H9 (cell line): ENCODE data around the gene TMEM108. TPM values are rescaled to one million over a fixed set of nuclear protein-coding genes. Genes with fewer than 3 reads are reported as not detected.

Source experiments
- DNase-seq: peaks from one replicate; pipeline ENCODE4 v3.0.0-alpha.2; 2017
- H2AFZ ChIP-seq: one replicate; pipeline ENCODE4 v1.6.1; 2013; ENCODE audit warnings: mild to moderate bottlenecking, low read length, control low read depth, moderate library complexity
- H2AK5ac ChIP-seq: 2 replicates; pipeline ENCODE4 v1.6.1; 2013; ENCODE audit warnings: low read length, control low read depth, mixed read lengths; ENCODE audit not compliant: insufficient read length
- H2BK120ac ChIP-seq: one replicate; pipeline ENCODE4 v1.6.1; 2013; ENCODE audit warnings: low read depth, mild to moderate bottlenecking, low read length, control low read depth, inconsistent platforms; ENCODE audit not compliant: poor library complexity, severe bottlenecking
- H2BK12ac ChIP-seq: 2 replicates; pipeline ENCODE4 v1.6.1; 2013; ENCODE audit warnings: low read length, control low read depth, mixed read lengths, low read depth; ENCODE audit not compliant: insufficient read length
- H2BK15ac ChIP-seq: 2 replicates; pipeline ENCODE4 v1.6.1; 2013; ENCODE audit warnings: low read depth, low read length, control low read depth
- H2BK20ac ChIP-seq: one replicate; pipeline ENCODE4 v1.6.1; 2013; ENCODE audit warnings: low read depth, mild to moderate bottlenecking, low read length, control low read depth, inconsistent platforms; ENCODE audit not compliant: poor library complexity, severe bottlenecking
- H2BK5ac ChIP-seq: 2 replicates; pipeline ENCODE4 v1.6.1; 2013; ENCODE audit warnings: low read length, control low read depth, mixed read lengths; ENCODE audit not compliant: insufficient read length
- H3K14ac ChIP-seq: 2 replicates; pipeline ENCODE4 v1.6.1; 2013; ENCODE audit warnings: low read length, control low read depth; ENCODE audit not compliant: insufficient read depth
- H3K18ac ChIP-seq: 2 replicates; pipeline ENCODE4 v1.6.1; 2013; ENCODE audit warnings: low read depth, mild to moderate bottlenecking, mixed read lengths, low read length, control low read depth; ENCODE audit not compliant: insufficient read length
- H3K23ac ChIP-seq: 2 replicates; pipeline ENCODE4 v1.6.1; 2013; ENCODE audit warnings: low read length, control low read depth, mixed read lengths, low read depth; ENCODE audit not compliant: insufficient read length
- H3K23me2 ChIP-seq: 2 replicates; pipeline ENCODE4 v1.6.1; 2013; ENCODE audit warnings: low read depth, mild to moderate bottlenecking, mixed read lengths, low read length, control low read depth; ENCODE audit not compliant: insufficient read length, poor library complexity, severe bottlenecking
- H3K27ac ChIP-seq: 2 replicates; pipeline ENCODE4 v1.5.1; 2013; ENCODE audit warnings: low read length, control low read depth, mixed read lengths, low read depth; ENCODE audit not compliant: insufficient read length
- H3K27me3 ChIP-seq: 2 replicates; pipeline ENCODE4 v1.6.1; 2013; ENCODE audit warnings: low read length, control low read depth, inconsistent platforms; ENCODE audit not compliant: insufficient read depth
- H3K4ac ChIP-seq: 2 replicates; pipeline ENCODE4 v1.6.1; 2013; ENCODE audit warnings: low read depth, mild to moderate bottlenecking, control low read depth, inconsistent platforms, low read length, moderate library complexity
- H3K4me1 ChIP-seq: 2 replicates; pipeline ENCODE4 v1.6.1; 2013; ENCODE audit warnings: low read length, control low read depth, inconsistent platforms; ENCODE audit not compliant: insufficient read depth
- H3K4me2 ChIP-seq: 2 replicates; pipeline ENCODE4 v1.6.1; 2013; ENCODE audit warnings: low read length, control low read depth, mixed read lengths; ENCODE audit not compliant: insufficient read length, insufficient read depth
- H3K56ac ChIP-seq: 2 replicates; pipeline ENCODE4 v1.6.1; 2013; ENCODE audit warnings: low read depth, mild to moderate bottlenecking, mixed read lengths, low read length, control low read depth; ENCODE audit not compliant: insufficient read length
- H3K79me1 ChIP-seq: 2 replicates; pipeline ENCODE4 v1.6.1; 2013; ENCODE audit warnings: low read depth, mild to moderate bottlenecking, moderate library complexity, low read length, control low read depth, inconsistent platforms; ENCODE audit not compliant: insufficient read depth, poor library complexity, severe bottlenecking
- H3K79me2 ChIP-seq: 2 replicates; pipeline ENCODE4 v1.6.1; 2013; ENCODE audit warnings: low read length, control low read depth, inconsistent platforms; ENCODE audit not compliant: insufficient read depth
- H3K9ac ChIP-seq: 2 replicates; pipeline ENCODE4 v1.6.1; 2013; ENCODE audit warnings: low read length, control low read depth, mixed read lengths; ENCODE audit not compliant: insufficient read length; ENCODE audit errors: extremely low read depth
- H3K9me3 ChIP-seq: one replicate; pipeline ENCODE4 v1.6.1; 2013; ENCODE audit warnings: low read depth, low read length, inconsistent platforms; ENCODE audit not compliant: control insufficient read depth
- H3T11ph ChIP-seq: one replicate; pipeline ENCODE4 v1.6.1; 2013; ENCODE audit warnings: mild to moderate bottlenecking, low read length, control low read depth, inconsistent platforms
- H4K20me1 ChIP-seq: one replicate; pipeline ENCODE4 v1.6.1; 2013; ENCODE audit not compliant: control insufficient read depth, insufficient read length, insufficient read depth
- H4K5ac ChIP-seq: 2 replicates; pipeline ENCODE4 v1.6.1; 2013; ENCODE audit warnings: low read depth, mild to moderate bottlenecking, mixed read lengths, low read length, control low read depth; ENCODE audit not compliant: insufficient read length
- H4K8ac ChIP-seq: replicated peaks from 2 replicates; pipeline ENCODE4 v1.6.1; 2013; ENCODE audit warnings: low read length, control low read depth, mixed read lengths, low read depth; ENCODE audit not compliant: insufficient read length
- H4K91ac ChIP-seq: 2 replicates; pipeline ENCODE4 v1.6.1; 2013; ENCODE audit warnings: low read depth, mild to moderate bottlenecking, moderate library complexity, mixed read lengths, low read length, control low read depth; ENCODE audit not compliant: insufficient read length
- H3K27ac Mint-ChIP-seq, 3 experiments: 2 replicates in 2 of 3; 3 replicates in 1 of 3; pipeline ENCODE4 v1.8.0; 2020 to 2021; ENCODE audit warnings: mixed read lengths in 3 of 3, mild to moderate bottlenecking in 1 of 3, moderate library complexity in 1 of 3
- H3K27me3 Mint-ChIP-seq: 2 replicates; pipeline ENCODE4 v1.8.0; 2021; ENCODE audit warnings: low read depth, mild to moderate bottlenecking, moderate library complexity, mixed read lengths
- H3K36me3 Mint-ChIP-seq, 3 experiments: 2 replicates in 2 of 3; 3 replicates in 1 of 3; pipeline ENCODE4 v1.8.0; 2020 to 2021; ENCODE audit warnings: low read depth in 3 of 3, mixed read lengths in 3 of 3; ENCODE audit not compliant: insufficient read depth in 1 of 3
- H3K4me1 Mint-ChIP-seq, 2 experiments: 2 replicates each; pipeline ENCODE4 v1.8.0; 2020; ENCODE audit warnings: mixed read lengths in 2 of 2
- H3K4me3 Mint-ChIP-seq, 2 experiments: 2 replicates in 1 of 2; 3 replicates in 1 of 2; pipeline ENCODE4 v1.8.0; 2020 to 2021; ENCODE audit warnings: mild to moderate bottlenecking in 2 of 2, mixed read lengths in 2 of 2, moderate library complexity in 1 of 2
- H3K9me3 Mint-ChIP-seq, 2 experiments: 2 replicates in 1 of 2; 3 replicates in 1 of 2; pipeline ENCODE4 v1.8.0; 2020; ENCODE audit warnings: mild to moderate bottlenecking in 2 of 2, mixed read lengths in 2 of 2, moderate library complexity in 1 of 2
- CTCF ChIP-seq: fragments of 200-600 bp; sonication (generic); conservative IDR thresholded peaks from 3 replicates; pipeline ENCODE4 v1.8.0; 2021; ENCODE audit warnings: antibody characterized with exemption, mild to moderate bottlenecking
- total RNA-seq: library from RNA; stranded (reverse); gene quantifications from 2 replicates; pipeline ENCODE4 v1.2.1, GENCODE V29; 2021

Gene TMEM108
- total RNA-seq, 1 experiment from 2014 or later = 5.0 TPM

DNA sequence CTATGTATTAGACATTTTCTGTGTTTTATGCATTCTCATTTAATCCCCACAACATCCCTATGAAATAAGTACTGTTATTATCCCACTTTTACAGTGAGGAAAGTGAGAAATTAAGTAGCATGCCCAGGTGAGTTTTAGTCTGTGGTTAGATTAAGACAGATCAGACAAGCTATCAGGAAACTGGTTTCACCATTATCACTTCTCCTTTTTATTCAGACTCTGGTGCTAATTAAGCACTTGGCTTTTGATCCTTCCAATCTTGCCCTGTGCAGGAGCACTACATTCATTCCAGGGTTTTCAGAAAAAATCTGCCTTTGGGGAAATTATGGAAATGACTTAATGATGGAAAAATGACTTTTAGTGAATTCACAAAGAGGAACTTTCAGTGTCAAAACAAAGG is 115.2 kb downstream of the TMEM108 start:
- H3K27ac Mint-ChIP-seq = no peak overlapping the region
- no peaks in the 10 kb centered on the region for H3K79me1 ChIP-seq
- no peak overlapping the region for H2BK15ac ChIP-seq
- peaks cover 0 to 4% (median 4%) of the 10 kb centered on the region in 3 experiments; a peak in 3 of 7 replicates for H3K36me3 Mint-ChIP-seq
- no peak overlapping the region for H3K14ac ChIP-seq
- no peaks in the 10 kb centered on the region for H3K79me2 ChIP-seq
- no peak overlapping the region for H3K27ac ChIP-seq
- no peaks in the 10 kb centered on the region for H4K20me1 ChIP-seq
- H4K91ac ChIP-seq = no peak overlapping the region
- no peak overlapping the region for H3K4me2 ChIP-seq
- no peaks in the 10 kb centered on the region for H3K9me3 ChIP-seq
- H2BK5ac ChIP-seq = no peak overlapping the region
- H2AFZ ChIP-seq = no peak overlapping the region
- no peaks in the 10 kb centered on the region; the same call in 1 of the 2 replicates for H3K4me1 ChIP-seq
- no peak overlapping the region for H2BK120ac ChIP-seq
- H3K18ac ChIP-seq = no peak overlapping the region
- H3K56ac ChIP-seq = no peak overlapping the region
- no peak overlapping the region for H3K23ac ChIP-seq
- H4K8ac ChIP-seq = no peak overlapping the region
- H3K23me2 ChIP-seq = no peaks in the 10 kb centered on the region
- H3T11ph ChIP-seq = no peak overlapping the region
- H2AK5ac ChIP-seq = no peak overlapping the region
- no peak overlapping the region for H4K5ac ChIP-seq
- no peak overlapping the region for H3K9ac ChIP-seq
- no peak overlapping the region for H3K4me3 Mint-ChIP-seq
- H3K9me3 Mint-ChIP-seq = peaks cover 0 to 3% of the 10 kb centered on the region in 2 experiments; a peak in 1 of 5 replicates
- H3K4me1 Mint-ChIP-seq = peaks cover 2 to 8% of the 10 kb centered on the region in 2 experiments; a peak in 3 of 4 replicates
- no peak overlapping the region for H2BK20ac ChIP-seq
- H3K27me3 Mint-ChIP-seq = no peaks in the 10 kb centered on the region
- DNase-seq = no peak
- no peak overlapping the region for H2BK12ac ChIP-seq
- no peak overlapping the region for H3K4ac ChIP-seq
- H3K27me3 ChIP-seq = no peaks in the 10 kb centered on the region
- no peak for TF ChIP-seq CTCF
